ENCODE results near the gene ZNF133. TPM values are rescaled to one million over a fixed set of nuclear protein-coding genes. Genes with fewer than 3 reads are reported as not detected.

ZNF133 gene
- total and polyA plus RNA-seq, 2 of the 13 experiments (the other 11 are each of a cell fraction or from before 2014, with no cell fraction given) = 23.5 to 26.7 TPM

DNA sequence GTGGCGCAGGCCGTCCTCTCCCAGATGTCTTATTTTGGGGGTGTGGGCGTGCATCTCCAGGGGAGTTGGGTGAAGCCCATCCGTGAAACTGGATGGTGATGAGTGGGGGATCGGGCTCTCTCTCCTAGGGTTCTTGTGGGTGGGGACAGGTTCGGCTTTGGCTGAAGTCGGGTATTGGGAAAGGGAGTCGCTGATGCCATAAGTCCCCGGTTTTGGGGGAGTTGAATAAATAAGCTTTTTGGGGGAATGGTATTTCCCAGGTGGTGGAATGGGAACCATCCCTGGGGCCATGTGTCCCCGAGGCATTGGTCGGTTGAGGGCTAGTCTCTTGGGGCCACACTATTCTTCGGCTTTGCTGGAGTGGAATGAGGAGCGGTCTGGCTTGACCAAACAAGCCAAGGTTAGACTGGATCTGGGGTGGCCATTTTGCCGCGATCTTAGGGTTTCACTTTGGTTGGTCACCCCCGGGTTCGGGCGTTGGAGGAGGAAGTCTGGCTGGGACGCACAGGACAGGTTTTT is 481 bp downstream of the ZNF133 start (continued):
- TF ChIP-seq, protein P1, sequence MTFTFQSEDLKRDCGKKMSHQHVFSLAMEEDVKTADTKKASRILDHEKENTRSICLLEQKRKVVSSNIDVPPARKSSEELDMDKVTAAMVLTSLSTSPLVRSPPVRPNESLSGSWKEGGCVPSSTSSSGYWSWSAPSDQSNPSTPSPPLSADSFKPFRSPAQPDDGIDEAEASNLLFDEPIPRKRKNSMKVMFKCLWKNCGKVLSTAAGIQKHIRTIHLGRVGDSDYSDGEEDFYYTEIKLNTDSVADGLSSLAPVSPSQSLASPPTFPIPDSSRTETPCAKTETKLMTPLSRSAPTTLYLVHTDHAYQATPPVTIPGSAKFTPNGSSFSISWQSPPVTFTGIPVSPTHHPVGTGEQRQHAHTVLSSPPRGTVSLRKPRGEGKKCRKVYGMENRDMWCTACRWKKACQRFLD (CRISPR knock-in tag; IDR thresholded peaks at IDR 0.05; ENCODE audit: borderline replicate concordance) = no peak
- TF ChIP-seq HHEX (CRISPR knock-in tag; IDR thresholded peaks at IDR 0.05) (no peak), ZKSCAN8 (CRISPR knock-in tag; IDR thresholded peaks at IDR 0.05; ENCODE audit: borderline replicate concordance) (no peak), ARNT (IDR thresholded peaks at IDR 0.05) (no peak), ZSCAN21 (CRISPR knock-in tag; IDR thresholded peaks at IDR 0.05; ENCODE audit: borderline replicate concordance) (peak; percentile 4; the same call in 1 of the 2 replicates), FIP1L1 (IDR thresholded peaks at IDR 0.05; ENCODE audit: borderline replicate concordance, insufficient read depth, low read depth, low read length) (no peak; the same call in 1 of the 2 replicates), ZNF660 (CRISPR knock-in tag; IDR thresholded peaks at IDR 0.05; ENCODE audit: borderline replicate concordance, low read depth) (peak; percentile 81; the same call in 1 of the 2 replicates), ZNF678 (CRISPR knock-in tag; IDR thresholded peaks at IDR 0.05) (no peak), PHF5A (CRISPR knock-in tag; IDR thresholded peaks at IDR 0.05; ENCODE audit: low read depth, unreplicated experiment) (no peak), GLI4 (CRISPR knock-in tag; IDR thresholded peaks at IDR 0.05; ENCODE audit: borderline replicate concordance) (no peak), ZNF781 (CRISPR knock-in tag; IDR thresholded peaks at IDR 0.05; ENCODE audit: borderline replicate concordance, not compliant biosample characterization) (peak; percentile 10), FOSL2 (CRISPR knock-in tag; IDR thresholded peaks at IDR 0.05) (no peak), NFKBIZ (CRISPR knock-in tag; IDR thresholded peaks at IDR 0.05) (no peak), HNRNPLL (IDR thresholded peaks at IDR 0.05; ENCODE audit: low read depth, low read length, poor library complexity, severe bottlenecking) (no peak), MEIS1 (CRISPR knock-in tag; IDR thresholded peaks at IDR 0.05; ENCODE audit: borderline replicate concordance) (no peak)
- TF ChIP-seq, protein P2, sequence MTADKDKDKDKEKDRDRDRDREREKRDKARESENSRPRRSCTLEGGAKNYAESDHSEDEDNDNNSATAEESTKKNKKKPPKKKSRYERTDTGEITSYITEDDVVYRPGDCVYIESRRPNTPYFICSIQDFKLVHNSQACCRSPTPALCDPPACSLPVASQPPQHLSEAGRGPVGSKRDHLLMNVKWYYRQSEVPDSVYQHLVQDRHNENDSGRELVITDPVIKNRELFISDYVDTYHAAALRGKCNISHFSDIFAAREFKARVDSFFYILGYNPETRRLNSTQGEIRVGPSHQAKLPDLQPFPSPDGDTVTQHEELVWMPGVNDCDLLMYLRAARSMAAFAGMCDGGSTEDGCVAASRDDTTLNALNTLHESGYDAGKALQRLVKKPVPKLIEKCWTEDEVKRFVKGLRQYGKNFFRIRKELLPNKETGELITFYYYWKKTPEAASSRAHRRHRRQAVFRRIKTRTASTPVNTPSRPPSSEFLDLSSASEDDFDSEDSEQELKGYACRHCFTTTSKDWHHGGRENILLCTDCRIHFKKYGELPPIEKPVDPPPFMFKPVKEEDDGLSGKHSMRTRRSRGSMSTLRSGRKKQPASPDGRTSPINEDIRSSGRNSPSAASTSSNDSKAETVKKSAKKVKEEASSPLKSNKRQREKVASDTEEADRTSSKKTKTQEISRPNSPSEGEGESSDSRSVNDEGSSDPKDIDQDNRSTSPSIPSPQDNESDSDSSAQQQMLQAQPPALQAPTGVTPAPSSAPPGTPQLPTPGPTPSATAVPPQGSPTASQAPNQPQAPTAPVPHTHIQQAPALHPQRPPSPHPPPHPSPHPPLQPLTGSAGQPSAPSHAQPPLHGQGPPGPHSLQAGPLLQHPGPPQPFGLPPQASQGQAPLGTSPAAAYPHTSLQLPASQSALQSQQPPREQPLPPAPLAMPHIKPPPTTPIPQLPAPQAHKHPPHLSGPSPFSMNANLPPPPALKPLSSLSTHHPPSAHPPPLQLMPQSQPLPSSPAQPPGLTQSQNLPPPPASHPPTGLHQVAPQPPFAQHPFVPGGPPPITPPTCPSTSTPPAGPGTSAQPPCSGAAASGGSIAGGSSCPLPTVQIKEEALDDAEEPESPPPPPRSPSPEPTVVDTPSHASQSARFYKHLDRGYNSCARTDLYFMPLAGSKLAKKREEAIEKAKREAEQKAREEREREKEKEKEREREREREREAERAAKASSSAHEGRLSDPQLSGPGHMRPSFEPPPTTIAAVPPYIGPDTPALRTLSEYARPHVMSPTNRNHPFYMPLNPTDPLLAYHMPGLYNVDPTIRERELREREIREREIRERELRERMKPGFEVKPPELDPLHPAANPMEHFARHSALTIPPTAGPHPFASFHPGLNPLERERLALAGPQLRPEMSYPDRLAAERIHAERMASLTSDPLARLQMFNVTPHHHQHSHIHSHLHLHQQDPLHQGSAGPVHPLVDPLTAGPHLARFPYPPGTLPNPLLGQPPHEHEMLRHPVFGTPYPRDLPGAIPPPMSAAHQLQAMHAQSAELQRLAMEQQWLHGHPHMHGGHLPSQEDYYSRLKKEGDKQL (CRISPR knock-in tag; IDR thresholded peaks at IDR 0.05; ENCODE audit: low read depth) = no peak
- TF ChIP-seq, protein P3, sequence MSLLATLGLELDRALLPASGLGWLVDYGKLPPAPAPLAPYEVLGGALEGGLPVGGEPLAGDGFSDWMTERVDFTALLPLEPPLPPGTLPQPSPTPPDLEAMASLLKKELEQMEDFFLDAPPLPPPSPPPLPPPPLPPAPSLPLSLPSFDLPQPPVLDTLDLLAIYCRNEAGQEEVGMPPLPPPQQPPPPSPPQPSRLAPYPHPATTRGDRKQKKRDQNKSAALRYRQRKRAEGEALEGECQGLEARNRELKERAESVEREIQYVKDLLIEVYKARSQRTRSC (CRISPR knock-in tag; IDR thresholded peaks at IDR 0.05; ENCODE audit: low read depth) = no peak
- TF ChIP-seq, protein P4, sequence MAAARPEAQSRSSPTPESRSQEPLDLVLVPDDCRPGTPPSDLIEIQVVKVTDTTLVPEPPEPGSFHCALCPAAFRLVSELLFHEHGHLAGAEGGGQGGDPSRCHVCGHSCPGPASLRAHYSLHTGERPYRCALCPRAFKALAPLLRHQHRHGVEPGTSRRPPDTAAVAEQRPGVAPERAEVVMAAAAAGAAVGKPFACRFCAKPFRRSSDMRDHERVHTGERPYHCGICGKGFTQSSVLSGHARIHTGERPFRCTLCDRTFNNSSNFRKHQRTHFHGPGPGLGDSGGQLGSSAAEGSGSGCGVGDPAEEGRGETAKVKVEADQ (CRISPR knock-in tag; IDR thresholded peaks at IDR 0.05; ENCODE audit: borderline replicate concordance) = peak; percentile 16
- TF ChIP-seq, protein P5, sequence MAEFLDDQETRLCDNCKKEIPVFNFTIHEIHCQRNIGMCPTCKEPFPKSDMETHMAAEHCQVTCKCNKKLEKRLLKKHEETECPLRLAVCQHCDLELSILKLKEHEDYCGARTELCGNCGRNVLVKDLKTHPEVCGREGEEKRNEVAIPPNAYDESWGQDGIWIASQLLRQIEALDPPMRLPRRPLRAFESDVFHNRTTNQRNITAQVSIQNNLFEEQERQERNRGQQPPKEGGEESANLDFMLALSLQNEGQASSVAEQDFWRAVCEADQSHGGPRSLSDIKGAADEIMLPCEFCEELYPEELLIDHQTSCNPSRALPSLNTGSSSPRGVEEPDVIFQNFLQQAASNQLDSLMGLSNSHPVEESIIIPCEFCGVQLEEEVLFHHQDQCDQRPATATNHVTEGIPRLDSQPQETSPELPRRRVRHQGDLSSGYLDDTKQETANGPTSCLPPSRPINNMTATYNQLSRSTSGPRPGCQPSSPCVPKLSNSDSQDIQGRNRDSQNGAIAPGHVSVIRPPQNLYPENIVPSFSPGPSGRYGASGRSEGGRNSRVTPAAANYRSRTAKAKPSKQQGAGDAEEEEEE (CRISPR knock-in tag; IDR thresholded peaks at IDR 0.05; ENCODE audit: borderline replicate concordance) = 0 out of 2 replicates have a peak, but pooled peaks have one; percentile 6
